ENCODE measurements around the gene AUTS2. TPM values are rescaled to one million over a fixed set of nuclear protein-coding genes. Genes with fewer than 3 reads are reported as not detected.

The AUTS2 gene
- total RNA-seq, 4 donors from 2014 or later: 29.8 to 114 (median 59.4) TPM

DNA sequence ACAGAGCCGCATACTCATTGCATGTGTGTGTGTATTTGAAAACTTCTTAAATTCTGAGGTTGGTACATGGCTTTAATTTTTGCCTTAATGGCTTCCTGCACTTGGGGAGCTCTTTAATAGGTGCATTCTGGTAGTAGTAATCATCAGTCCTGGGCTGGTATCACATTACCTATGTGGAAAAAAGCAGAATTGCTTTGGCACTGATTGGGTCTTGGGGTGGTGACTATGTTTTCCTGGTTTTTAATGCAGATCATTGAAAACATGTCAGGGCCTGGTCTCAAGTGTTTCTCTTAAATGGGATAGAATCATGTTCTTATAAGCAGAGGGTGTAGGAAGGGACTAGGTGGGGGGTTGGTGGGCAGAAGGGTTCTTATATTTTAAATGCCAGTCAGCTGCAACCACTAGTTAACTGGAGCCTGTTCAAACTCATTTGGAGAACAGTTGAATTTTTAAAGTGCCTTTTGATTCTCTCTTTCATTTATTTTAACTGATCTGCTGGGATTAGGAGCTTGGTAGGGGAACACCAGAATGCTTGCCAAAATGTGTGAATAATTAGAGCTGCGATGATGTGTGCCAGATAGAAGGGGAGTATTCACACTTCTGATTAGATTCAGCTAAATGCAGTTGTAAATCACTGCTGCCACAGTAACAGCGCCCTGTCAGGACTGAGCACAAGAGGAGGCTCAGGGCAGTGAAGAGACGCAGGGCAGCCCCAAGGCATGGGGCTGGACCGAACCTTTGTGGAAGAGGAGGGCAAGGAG, 900.1 kb downstream of the AUTS2 start:
- H3K4me1 ChIP-seq: no peaks in the 10 kb centered on the region
- H3K36me3 ChIP-seq: no peaks in the 10 kb centered on the region
- H3K4me3 ChIP-seq: no peak overlapping the region
- no peak for TF ChIP-seq POLR2AphosphoS5 (IDR thresholded peaks at IDR 0.05)
- TF ChIP-seq POLR2A (IDR thresholded peaks at IDR 0.05): no peak
- TF ChIP-seq EP300 (IDR thresholded peaks at IDR 0.05; ENCODE audit: low read depth): no peak
- in situ Hi-C loops (cut with MboI; ENCODE audit: low pct_ligation_motif_present in 1 of 4, low pct_unique_long_range_greater_than_20kb in 1 of 4, low sequenced_read_pairs in 3 of 4): no loop called here
- H3K27ac ChIP-seq: no peak overlapping the region
- no peaks in the 10 kb centered on the region for H3K9me3 ChIP-seq
- WGBS, 2 donors (ENCODE audit: low coverage in 1 of 2): 80 to 100% methylated on average over 1 to 5 of the region's 5 CpGs
- intact Hi-C loops (cut with DNase I; ENCODE audit: low total_unique reads): no loop called here
- no peak for DNase-seq
- no peaks in the 10 kb centered on the region for H3K27me3 ChIP-seq

DNA sequence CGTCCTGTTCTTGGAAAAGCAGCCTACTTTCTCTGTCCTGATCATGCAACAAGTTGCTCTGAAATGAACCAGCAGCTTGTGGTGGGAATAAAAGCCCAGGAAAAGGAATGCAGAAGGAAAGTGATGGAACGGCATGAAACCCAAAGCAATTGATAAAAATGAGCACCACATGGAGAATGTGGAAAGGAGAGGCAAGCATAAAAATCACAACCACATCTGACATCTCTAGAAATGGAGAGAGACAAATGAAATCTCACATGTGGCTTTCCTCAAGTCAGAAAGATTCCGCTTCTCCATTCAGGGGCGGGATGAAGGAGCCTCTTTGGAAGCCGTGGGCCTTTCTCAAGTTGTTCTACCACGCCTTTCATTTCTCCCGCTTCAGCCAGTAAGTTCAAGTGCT, 902.0 kb downstream of the AUTS2 start:
- no peaks in the 10 kb centered on the region for H3K4me1 ChIP-seq
- TF ChIP-seq POLR2A (IDR thresholded peaks at IDR 0.05): no peak
- intact Hi-C loops (cut with DNase I; ENCODE audit: low total_unique reads): no loop called here
- in situ Hi-C loops (cut with MboI; ENCODE audit: low pct_ligation_motif_present in 1 of 4, low pct_unique_long_range_greater_than_20kb in 1 of 4, low sequenced_read_pairs in 3 of 4): no loop called here
- DNase-seq: no peak
- 83 to 85% methylated on average over 3 to 7 of the region's 7 CpGs for whole genome bisulfite sequencing, 2 donors (ENCODE audit: low coverage in 1 of 2)
- H3K36me3 ChIP-seq: no peaks in the 10 kb centered on the region
- no peaks in the 10 kb centered on the region for H3K27me3 ChIP-seq
- H3K4me3 ChIP-seq: no peak overlapping the region
- H3K9me3 ChIP-seq: no peaks in the 10 kb centered on the region
- no peak overlapping the region for H3K27ac ChIP-seq

DNA sequence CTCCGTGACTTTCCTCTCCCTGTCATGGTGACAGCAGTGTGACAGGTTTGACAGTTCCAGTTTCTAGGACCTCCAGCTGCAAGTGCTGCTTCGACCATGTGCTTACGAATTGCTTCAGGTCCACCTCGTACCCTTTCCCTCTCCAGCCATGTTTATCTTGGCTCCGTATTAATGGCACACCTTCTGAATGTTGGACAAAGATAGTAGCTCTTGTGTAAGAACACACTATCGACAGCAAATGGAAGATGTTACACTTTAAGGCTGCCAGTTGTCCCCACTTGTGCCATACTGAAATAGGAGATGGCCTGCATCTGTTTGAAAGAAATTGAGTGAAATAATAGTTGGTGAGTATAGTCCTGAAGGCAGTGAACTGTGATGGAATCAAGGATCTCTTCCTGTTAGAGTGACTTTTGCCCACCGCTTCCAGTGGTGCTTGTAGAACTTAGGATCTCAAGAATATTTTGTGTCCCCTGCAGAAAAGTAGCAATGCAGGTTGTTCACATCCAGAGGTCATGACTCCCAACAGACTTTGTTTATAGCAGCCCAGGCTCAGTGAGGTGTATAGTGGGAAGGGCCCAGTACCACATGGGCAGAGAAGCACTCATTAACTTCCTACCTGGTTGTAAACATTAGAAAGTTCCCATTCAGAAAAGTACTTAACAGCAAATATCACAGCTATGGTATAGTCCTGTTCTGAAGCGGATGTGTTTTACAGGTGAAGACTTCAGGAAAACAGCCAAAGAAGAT, 904.0 kb downstream of the AUTS2 start:
- intact Hi-C loops (cut with DNase I; ENCODE audit: low total_unique reads) (no loop called here), in situ Hi-C loops (cut with MboI; ENCODE audit: low pct_ligation_motif_present in 1 of 4, low pct_unique_long_range_greater_than_20kb in 1 of 4, low sequenced_read_pairs in 3 of 4) (no loop called here)
- no peak overlapping the region for H3K4me3 ChIP-seq
- no peaks in the 10 kb centered on the region for H3K27me3 ChIP-seq
- DNase-seq: no peak
- H3K27ac ChIP-seq: no peak overlapping the region
- no peaks in the 10 kb centered on the region for H3K4me1 ChIP-seq
- no peaks in the 10 kb centered on the region for H3K36me3 ChIP-seq
- H3K9me3 ChIP-seq: no peaks in the 10 kb centered on the region
- TF ChIP-seq POLR2AphosphoS5 (IDR thresholded peaks at IDR 0.05) (no peak), EP300 (IDR thresholded peaks at IDR 0.05; ENCODE audit: low read depth) (no peak), POLR2A (IDR thresholded peaks at IDR 0.05) (no peak)
- TF ChIP-seq, protein P1, sequence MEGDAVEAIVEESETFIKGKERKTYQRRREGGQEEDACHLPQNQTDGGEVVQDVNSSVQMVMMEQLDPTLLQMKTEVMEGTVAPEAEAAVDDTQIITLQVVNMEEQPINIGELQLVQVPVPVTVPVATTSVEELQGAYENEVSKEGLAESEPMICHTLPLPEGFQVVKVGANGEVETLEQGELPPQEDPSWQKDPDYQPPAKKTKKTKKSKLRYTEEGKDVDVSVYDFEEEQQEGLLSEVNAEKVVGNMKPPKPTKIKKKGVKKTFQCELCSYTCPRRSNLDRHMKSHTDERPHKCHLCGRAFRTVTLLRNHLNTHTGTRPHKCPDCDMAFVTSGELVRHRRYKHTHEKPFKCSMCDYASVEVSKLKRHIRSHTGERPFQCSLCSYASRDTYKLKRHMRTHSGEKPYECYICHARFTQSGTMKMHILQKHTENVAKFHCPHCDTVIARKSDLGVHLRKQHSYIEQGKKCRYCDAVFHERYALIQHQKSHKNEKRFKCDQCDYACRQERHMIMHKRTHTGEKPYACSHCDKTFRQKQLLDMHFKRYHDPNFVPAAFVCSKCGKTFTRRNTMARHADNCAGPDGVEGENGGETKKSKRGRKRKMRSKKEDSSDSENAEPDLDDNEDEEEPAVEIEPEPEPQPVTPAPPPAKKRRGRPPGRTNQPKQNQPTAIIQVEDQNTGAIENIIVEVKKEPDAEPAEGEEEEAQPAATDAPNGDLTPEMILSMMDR (IDR thresholded peaks at IDR 0.05): no peak
- WGBS, 2 donors (ENCODE audit: low coverage in 1 of 2): 89 to 94% methylated on average over 3 to 8 of the region's 8 CpGs

DNA sequence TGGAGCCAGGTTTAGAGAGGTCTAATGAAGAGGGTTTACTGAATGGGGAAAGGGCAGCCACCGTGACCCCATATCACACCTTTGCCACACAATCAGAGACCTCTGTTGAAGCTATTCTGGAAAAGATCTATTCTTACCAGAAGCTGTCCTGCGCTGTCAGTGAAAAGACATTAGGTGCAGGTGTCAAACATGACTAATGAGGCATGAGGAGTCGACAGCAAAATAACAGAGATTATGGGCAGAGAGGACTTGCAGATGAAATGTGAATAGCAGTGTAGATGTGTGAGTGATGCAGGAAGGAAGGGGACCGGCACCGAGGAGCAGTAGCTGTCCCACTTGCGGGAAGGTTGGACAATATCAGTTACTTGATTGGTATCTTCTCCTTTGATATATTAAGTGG, 906.0 kb downstream of the AUTS2 start:
- 87 to 90% methylated on average over 6 of the region's 6 CpGs for WGBS, 2 donors (ENCODE audit: low coverage in 1 of 2)

DNA sequence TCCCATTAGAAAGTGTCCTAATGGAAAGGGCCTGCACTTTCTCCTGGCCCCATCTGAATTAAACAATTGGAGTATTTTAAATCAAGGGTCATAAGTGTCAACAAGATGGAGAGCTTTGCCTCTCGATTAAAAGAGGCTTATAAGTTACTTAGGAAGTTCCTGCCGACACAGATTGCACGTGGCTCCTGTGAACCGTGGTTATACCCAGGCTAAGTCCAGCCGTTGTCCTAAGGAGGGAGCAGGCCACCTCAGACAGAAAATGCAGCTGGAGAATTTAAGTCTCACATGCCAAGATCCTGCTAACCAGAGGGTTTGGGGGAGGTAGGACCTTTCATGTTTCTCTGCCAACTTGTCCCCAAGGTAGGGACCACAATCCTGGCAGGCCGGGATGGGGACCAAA, 907.2 kb downstream of the AUTS2 start:
- WGBS, 2 donors (ENCODE audit: low coverage in 1 of 2): 67 to 75% methylated on average over 1 to 6 of the region's 6 CpGs
- H3K4me1 ChIP-seq: no peaks in the 10 kb centered on the region

More for the DNA sequence above, 906.0 kb downstream of the AUTS2 start:
- no peaks in the 10 kb centered on the region for H3K9me3 ChIP-seq
- H3K27me3 ChIP-seq: no peaks in the 10 kb centered on the region
- in situ Hi-C loops (cut with MboI; ENCODE audit: low pct_ligation_motif_present in 1 of 4, low pct_unique_long_range_greater_than_20kb in 1 of 4, low sequenced_read_pairs in 3 of 4): no loop called here
- H3K4me3 ChIP-seq: no peak overlapping the region
- H3K36me3 ChIP-seq: no peaks in the 10 kb centered on the region
- intact Hi-C loops (cut with DNase I; ENCODE audit: low total_unique reads): no loop called here
- DNase-seq: no peak
- H3K4me1 ChIP-seq: no peaks in the 10 kb centered on the region
- no peak overlapping the region for H3K27ac ChIP-seq
- TF ChIP-seq POLR2A (IDR thresholded peaks at IDR 0.05) (no peak), POLR2AphosphoS5 (IDR thresholded peaks at IDR 0.05) (no peak), EP300 (IDR thresholded peaks at IDR 0.05; ENCODE audit: low read depth) (no peak)
- TF ChIP-seq, protein P1 (IDR thresholded peaks at IDR 0.05): no peak

More for the DNA sequence above, 907.2 kb downstream of the AUTS2 start:
- Histone ChIP-seq H3K4me3 (no peak overlapping the region), H3K9me3 (no peaks in the 10 kb centered on the region), H3K27ac (no peak overlapping the region), H3K27me3 (no peaks in the 10 kb centered on the region), H3K36me3 (no peaks in the 10 kb centered on the region)
- intact Hi-C loops (cut with DNase I; ENCODE audit: low total_unique reads) (no loop called here), in situ Hi-C loops (cut with MboI; ENCODE audit: low pct_ligation_motif_present in 1 of 4, low pct_unique_long_range_greater_than_20kb in 1 of 4, low sequenced_read_pairs in 3 of 4) (no loop called here)
- no peak for DNase-seq
- no peak for TF ChIP-seq POLR2A (IDR thresholded peaks at IDR 0.05)
- no peak for TF ChIP-seq EP300 (IDR thresholded peaks at IDR 0.05; ENCODE audit: low read depth)
- no peak for TF ChIP-seq POLR2AphosphoS5 (IDR thresholded peaks at IDR 0.05)
- TF ChIP-seq, protein P1 (IDR thresholded peaks at IDR 0.05): no peak
